Gastroesophageal sphincter (tissue), 3 donors: ENCODE results near the gene CSHL1.

Experiments
- EP300 ChIP-seq: sonication (generic); formaldehyde crosslinking; IDR thresholded peaks from one replicate; pipeline ENCODE4 v1.6.1; 2017; ENCODE audit warnings: antibody characterized with exemption, mild to moderate bottlenecking
- POLR2A ChIP-seq, 2 donors: fragments of 450-650 bp; IDR thresholded peaks; one replicate each; pipeline ENCODE4 v1.6.1; 2017; ENCODE audit warnings: antibody characterized with exemption in 2 of 2, mild to moderate bottlenecking in 2 of 2, moderate library complexity in 1 of 2
- TF ChIP-seq, protein P1 (sequence below), 4 experiments: fragments of 200-600 bp in 2 of 4; fragments of 450-650 bp in 2 of 4; sonication (generic) in 1 of 4; IDR thresholded peaks; one replicate each; pipeline ENCODE4 v1.5.1; 2017 to 2019; ENCODE audit warnings: antibody characterized with exemption in 4 of 4, mild to moderate bottlenecking in 2 of 4, moderate library complexity in 2 of 4

GRCh38 chr17:63925615-63926014 is 14.6 kb upstream of the CSHL1 start:
- TF ChIP-seq EP300 (no peak), POLR2A (IDR thresholded peaks at IDR 0.05) (no peak)
- TF ChIP-seq, protein P1, sequence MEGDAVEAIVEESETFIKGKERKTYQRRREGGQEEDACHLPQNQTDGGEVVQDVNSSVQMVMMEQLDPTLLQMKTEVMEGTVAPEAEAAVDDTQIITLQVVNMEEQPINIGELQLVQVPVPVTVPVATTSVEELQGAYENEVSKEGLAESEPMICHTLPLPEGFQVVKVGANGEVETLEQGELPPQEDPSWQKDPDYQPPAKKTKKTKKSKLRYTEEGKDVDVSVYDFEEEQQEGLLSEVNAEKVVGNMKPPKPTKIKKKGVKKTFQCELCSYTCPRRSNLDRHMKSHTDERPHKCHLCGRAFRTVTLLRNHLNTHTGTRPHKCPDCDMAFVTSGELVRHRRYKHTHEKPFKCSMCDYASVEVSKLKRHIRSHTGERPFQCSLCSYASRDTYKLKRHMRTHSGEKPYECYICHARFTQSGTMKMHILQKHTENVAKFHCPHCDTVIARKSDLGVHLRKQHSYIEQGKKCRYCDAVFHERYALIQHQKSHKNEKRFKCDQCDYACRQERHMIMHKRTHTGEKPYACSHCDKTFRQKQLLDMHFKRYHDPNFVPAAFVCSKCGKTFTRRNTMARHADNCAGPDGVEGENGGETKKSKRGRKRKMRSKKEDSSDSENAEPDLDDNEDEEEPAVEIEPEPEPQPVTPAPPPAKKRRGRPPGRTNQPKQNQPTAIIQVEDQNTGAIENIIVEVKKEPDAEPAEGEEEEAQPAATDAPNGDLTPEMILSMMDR (IDR thresholded peaks at IDR 0.05): no peak
